H1 (cell line): ENCODE results near the gene SEPTIN2. TPM values are rescaled to one million over a fixed set of nuclear protein-coding genes. Genes with fewer than 3 reads are reported as not detected.

Source experiments
- CTCF ChIA-PET: fragments of 300-600 bp; sonication (Branson Sonifier 250); formaldehyde crosslinking; loops from one replicate; lab custom pipeline; 2021; ENCODE audit not compliant: partially characterized antibody; lab: Charles Lee
- POLR2A ChIA-PET: fragments of 300-600 bp; sonication (Branson Sonifier 250); formaldehyde crosslinking; loops from one replicate; lab custom pipeline; 2021; ENCODE audit warnings: inconsistent platforms; ENCODE audit not compliant: partially characterized antibody; lab: Charles Lee
- DNase-seq, 2 experiments: peaks; one replicate each; pipeline versions ENCODE4 v3.0.0 to v3.0.0-alpha.2; 2010 to 2022; ENCODE audit warnings: low spot score in 2 of 2, low read depth in 1 of 2, mixed read lengths in 1 of 2
- FAIRE-seq: peaks from 2 replicates; lab custom pipeline; 2011; peaks lifted over from hg19 to GRCh38; lab: Jason Lieb, UNC
- H2AFZ ChIP-seq: 2 replicates; pipeline ENCODE4 v1.8.1; 2012; ENCODE audit warnings: low read length, inconsistent platforms
- H2AK5ac ChIP-seq: 2 replicates; pipeline ENCODE4 v1.6.1; 2013; ENCODE audit warnings: low read depth, low read length
- H2BK120ac ChIP-seq: replicated peaks from 2 replicates; pipeline ENCODE3; 2013; ENCODE audit warnings: low read depth, low read length, inconsistent platforms
- H2BK12ac ChIP-seq: 2 replicates; pipeline ENCODE4 v1.6.1; 2013; ENCODE audit warnings: low read depth, low read length
- H2BK15ac ChIP-seq: 2 replicates; pipeline ENCODE4 v1.6.1; 2013; ENCODE audit warnings: low read length
- H2BK20ac ChIP-seq: 2 replicates; pipeline ENCODE4 v1.6.1; 2013; ENCODE audit warnings: low read length
- H2BK5ac ChIP-seq: 2 replicates; pipeline ENCODE4 v1.6.1; 2013; ENCODE audit warnings: low read depth, low read length
- H3K14ac ChIP-seq: 2 replicates; pipeline ENCODE4 v1.6.1; 2013; ENCODE audit warnings: inconsistent platforms; ENCODE audit not compliant: insufficient read length
- H3K18ac ChIP-seq: 2 replicates; pipeline ENCODE4 v1.6.1; 2013; ENCODE audit warnings: low read length; ENCODE audit errors: extremely low read depth
- H3K23ac ChIP-seq: 2 replicates; pipeline ENCODE4 v1.6.1; 2013; ENCODE audit warnings: inconsistent platforms; ENCODE audit not compliant: insufficient read length
- H3K23me2 ChIP-seq: 2 replicates; pipeline ENCODE4 v1.6.1; 2013; ENCODE audit warnings: low read depth, low read length
- H3K27ac ChIP-seq: 2 replicates; pipeline ENCODE4 v1.6.1; 2011; ENCODE audit warnings: low read depth, low read length, inconsistent platforms
- H3K27me3 ChIP-seq, 4 experiments: replicated peaks in 1 of 4; 1 replicate in 1 of 4; 2 replicates in 3 of 4; pipeline versions ENCODE4 v1.6.1 to v1.8.1; 2011 to 2013; ENCODE audit warnings: low read length in 3 of 4, mild to moderate bottlenecking in 3 of 4, inconsistent platforms in 2 of 4, mixed read lengths in 2 of 4, moderate library complexity in 1 of 4; ENCODE audit not compliant: control insufficient read depth in 3 of 4, insufficient read depth in 3 of 4; ENCODE audit errors: extremely low read depth in 1 of 4
- H3K36me3 ChIP-seq, 4 experiments: 2 replicates each; pipeline versions ENCODE4 v1.6.1 to v1.8.1; 2011 to 2013; ENCODE audit warnings: mild to moderate bottlenecking in 4 of 4, low read length in 3 of 4, moderate library complexity in 2 of 4, control low read depth in 1 of 4, inconsistent platforms in 1 of 4; ENCODE audit not compliant: insufficient read depth in 4 of 4, control insufficient read depth in 2 of 4
- H3K4ac ChIP-seq: replicated peaks from 2 replicates; pipeline ENCODE3; 2013; ENCODE audit warnings: low read length, low read depth, mixed read lengths, inconsistent platforms; ENCODE audit not compliant: insufficient read length
- H3K4me1 ChIP-seq, 4 experiments: replicated peaks in 1 of 4; 1 replicate in 1 of 4; 2 replicates in 3 of 4; pipeline versions ENCODE4 v1.6.1 to v1.8.1; 2011 to 2013; ENCODE audit warnings: low read length in 3 of 4, inconsistent platforms in 2 of 4, mixed read lengths in 1 of 4; ENCODE audit not compliant: insufficient read depth in 4 of 4, control insufficient read depth in 3 of 4
- H3K4me2 ChIP-seq, 2 experiments: 2 replicates each; pipeline versions ENCODE4 v1.6.1 to v1.8.1; 2011 to 2013; ENCODE audit warnings: low read depth in 2 of 2, low read length in 2 of 2, control low read depth in 1 of 2, inconsistent platforms in 1 of 2, mild to moderate bottlenecking in 1 of 2; ENCODE audit not compliant: insufficient read depth in 1 of 2
- H3K4me3 ChIP-seq, 4 experiments: fragments of 200-600, 300-600 bp in 1 of 4; sonication (generic), shearing (Covaris generic), sonication (Bioruptor Twin) in 1 of 4; 2 replicates each; pipeline versions ENCODE4 v1.5.1 to v1.8.1; 2011 to 2016; ENCODE audit warnings: low read length in 4 of 4, low read depth in 3 of 4, control low read depth in 2 of 4, inconsistent platforms in 2 of 4, mild to moderate bottlenecking in 2 of 4, mixed read lengths in 1 of 4, moderate library complexity in 1 of 4; ENCODE audit not compliant: insufficient read depth in 2 of 4; ENCODE audit errors: extremely low read depth in 1 of 4
- H3K56ac ChIP-seq: replicated peaks from 2 replicates; pipeline ENCODE3; 2013; ENCODE audit warnings: low read depth, mild to moderate bottlenecking, mixed read lengths, low read length, inconsistent platforms; ENCODE audit not compliant: insufficient read length
- H3K79me1 ChIP-seq: 2 replicates; pipeline ENCODE4 v1.6.1; 2013; ENCODE audit warnings: low read depth, low read length, control low read depth
- H3K79me2 ChIP-seq, 2 experiments: 2 replicates each; pipeline versions ENCODE4 v1.6.1 to v1.8.1; 2012 to 2013; ENCODE audit warnings: low read length in 2 of 2, mild to moderate bottlenecking in 2 of 2, inconsistent platforms in 1 of 2; ENCODE audit not compliant: insufficient read depth in 2 of 2, control insufficient read depth in 1 of 2
- H3K9ac ChIP-seq, 4 experiments: replicated peaks in 1 of 4; 1 replicate in 1 of 4; 2 replicates in 3 of 4; pipeline versions ENCODE4 v1.6.1 to v1.8.1; 2011 to 2013; ENCODE audit warnings: low read depth in 3 of 4, low read length in 3 of 4, control low read depth in 2 of 4, mild to moderate bottlenecking in 2 of 4, moderate library complexity in 2 of 4, inconsistent platforms in 1 of 4; ENCODE audit errors: extremely low read depth in 1 of 4
- H3K9me3 ChIP-seq, 2 experiments: 2 replicates each; pipeline versions ENCODE4 v1.6.1 to v1.8.1; 2012 to 2013; ENCODE audit warnings: mild to moderate bottlenecking in 2 of 2, moderate library complexity in 2 of 2, control low read depth in 1 of 2, inconsistent platforms in 1 of 2, low read depth in 1 of 2, low read length in 1 of 2, mixed read lengths in 1 of 2; ENCODE audit not compliant: insufficient read depth in 2 of 2
- H4K20me1 ChIP-seq, 2 experiments: replicated peaks in 1 of 2; 2 replicates each; pipeline versions ENCODE3 to v1.8.1; 2011 to 2013; ENCODE audit warnings: inconsistent platforms in 2 of 2, low read length in 2 of 2, mild to moderate bottlenecking in 1 of 2; ENCODE audit not compliant: insufficient read depth in 2 of 2, control insufficient read depth in 1 of 2
- H4K5ac ChIP-seq: 2 replicates; pipeline ENCODE4 v1.6.1; 2013; ENCODE audit warnings: low read length, low read depth, mixed read lengths, inconsistent platforms; ENCODE audit not compliant: insufficient read length
- H4K8ac ChIP-seq: 2 replicates; pipeline ENCODE4 v1.8.0; 2013; ENCODE audit warnings: mild to moderate bottlenecking, moderate library complexity, low read length, inconsistent platforms; ENCODE audit not compliant: insufficient read depth; ENCODE audit errors: extremely low read depth
- H4K91ac ChIP-seq: replicated peaks from 2 replicates; pipeline ENCODE3; 2013; ENCODE audit warnings: low read length, mixed read lengths, inconsistent platforms; ENCODE audit not compliant: insufficient read length
- JUN ChIP-seq: IDR thresholded peaks from 2 replicates; pipeline ENCODE4 v1.6.1; 2011; ENCODE audit warnings: low read depth, mild to moderate bottlenecking, improper control_type of control experiment, low read length
- RAD21 ChIP-seq, 2 experiments: IDR thresholded peaks in 1 of 2; conservative IDR thresholded peaks in 1 of 2; 2 replicates each; pipeline ENCODE4 v1.6.1; 2011; ENCODE audit warnings: low read depth in 2 of 2, low read length in 2 of 2, improper control_type of control experiment in 1 of 2, inconsistent platforms in 1 of 2, mild to moderate bottlenecking in 1 of 2, moderate library complexity in 1 of 2
- TEAD4 ChIP-seq: IDR thresholded peaks from 2 replicates; pipeline ENCODE4 v1.6.1; 2012; ENCODE audit warnings: low read depth, low read length, inconsistent platforms, mixed read lengths
- ZNF274 ChIP-seq: IDR thresholded peaks from 2 replicates; pipeline ENCODE4 v1.7.0; 2012; ENCODE audit warnings: low read length, borderline replicate concordance; ENCODE audit errors: extremely low read depth
- WGBS, 2 experiments: shearing (Covaris generic) in 1 of 2; methylation state at CpG; one replicate each; pipeline versions ENCODE4 v1.1.6 to v1.1.7; 2013 to 2015; ENCODE audit warnings: low lambda C conversion rate in 2 of 2, mixed read lengths in 2 of 2, inconsistent platforms in 1 of 2, low coverage in 1 of 2, missing lambda C conversion rate in 1 of 2; ENCODE audit not compliant: insufficient replicate concordance in 2 of 2, insufficient coverage in 1 of 2, insufficient read length in 1 of 2; ENCODE audit errors: extremely low coverage in 1 of 2, missing lambda C conversion rate in 1 of 2; 5-methylcytosine and 5-hydroxymethylcytosine counted together
- polyA plus RNA-seq, 7 experiments: library from polyadenylated mRNA; depleted of rRNA in 3 of 7; stranded (reverse) in 5 of 7; unstranded in 2 of 7; fragments of >200 nt in 5 of 7; fragments of 200-250 nt in 2 of 7; gene quantifications; 1 replicate in 5 of 7; 2 replicates in 1 of 7; 4 replicates in 1 of 7; pipeline versions ENCODE4 v1.2.1 to v1.2.3, GENCODE V29; 2011 to 2013; ENCODE audit warnings: missing spikeins in 2 of 7, mixed read lengths in 2 of 7
- total RNA-seq: library from RNA; stranded (reverse); fragmentation: NEBNext Ultra II Directional; extraction: Animal tissue kit (Norgen Biotek cat#: 25700); gene quantifications from 2 replicates; pipeline ENCODE4 v1.2.1, GENCODE V29; 2021
- TF ChIP-seq, protein P1 (sequence below), 3 experiments: IDR thresholded peaks; 1 replicate in 2 of 3; 2 replicates in 1 of 3; pipeline versions ENCODE4 v1.5.1 to v1.6.1; 2011; ENCODE audit warnings: low read length in 3 of 3, mild to moderate bottlenecking in 3 of 3, inconsistent platforms in 2 of 3, low read depth in 1 of 3, moderate library complexity in 1 of 3; ENCODE audit not compliant: insufficient read depth in 1 of 3; ENCODE audit errors: control extremely low read depth in 1 of 3

Gene SEPTIN2
- total and polyA plus RNA-seq, 2 of the 8 experiments (the other 6 are each of a cell fraction or from before 2014, with no cell fraction given): 392 to 650 TPM

- 74% methylated on average over 6 of the region's 6 CpGs; no CpG with 5 or more reads in 1 of the 2 experiments for WGBS, 2 experiments
Observed at GRCh38 chr2:241391892-241392665, 76.4 kb downstream of the SEPTIN2 start.

More at GRCh38 chr2:241391892-241392665, 76.4 kb downstream of the SEPTIN2 start:
- Histone ChIP-seq H2BK5ac (no peak overlapping the region), H3K36me3 (no peaks in the 10 kb centered on the region; a peak in 2 of 8 replicates), H4K20me1 (peaks cover 0 to 2% of the 10 kb centered on the region in 2 experiments), H2BK12ac (no peak overlapping the region), H3K4ac (no peak overlapping the region), H3K4me1 (no peaks in the 10 kb centered on the region), H2BK15ac (no peak overlapping the region), H2BK20ac (no peak overlapping the region), H3K23me2 (no peaks in the 10 kb centered on the region), H4K8ac (no peak overlapping the region), H3K23ac (no peak overlapping the region), H3K79me2 (no peaks in the 10 kb centered on the region), H3K9ac (no peak overlapping the region), H3K4me3 (no peak overlapping the region), H4K5ac (no peak overlapping the region), H3K79me1 (no peaks in the 10 kb centered on the region; the same call in 1 of the 2 replicates), H3K14ac (no peak overlapping the region), H2AK5ac (no peak overlapping the region), H3K4me2 (no peak overlapping the region), H2BK120ac (no peak overlapping the region), H3K27me3 (no peaks in the 10 kb centered on the region), H3K9me3 (no peaks in the 10 kb centered on the region), H3K18ac (no peak overlapping the region), H3K27ac (no peak overlapping the region), H3K56ac (no peak overlapping the region), H4K91ac (no peak overlapping the region), H2AFZ (no peak overlapping the region)
- DNase-seq (peak in 1 of 2 experiments; percentile 56), FAIRE-seq (no peak)
- TF ChIP-seq JUN: no peak
- TF ChIP-seq TEAD4: 0 out of 2 replicates have a peak, but pooled peaks have one; percentile 36
- no peak for TF ChIP-seq ZNF274
- TF ChIP-seq RAD21 (IDR thresholded peaks at IDR 0.05 in 1 of 2, conservative IDR thresholded peaks at IDR 0.05 in 1 of 2; ENCODE audit: low read depth in 2 of 2, low read length in 2 of 2): peak; percentile 64 to 71
- TF ChIP-seq, protein P1, sequence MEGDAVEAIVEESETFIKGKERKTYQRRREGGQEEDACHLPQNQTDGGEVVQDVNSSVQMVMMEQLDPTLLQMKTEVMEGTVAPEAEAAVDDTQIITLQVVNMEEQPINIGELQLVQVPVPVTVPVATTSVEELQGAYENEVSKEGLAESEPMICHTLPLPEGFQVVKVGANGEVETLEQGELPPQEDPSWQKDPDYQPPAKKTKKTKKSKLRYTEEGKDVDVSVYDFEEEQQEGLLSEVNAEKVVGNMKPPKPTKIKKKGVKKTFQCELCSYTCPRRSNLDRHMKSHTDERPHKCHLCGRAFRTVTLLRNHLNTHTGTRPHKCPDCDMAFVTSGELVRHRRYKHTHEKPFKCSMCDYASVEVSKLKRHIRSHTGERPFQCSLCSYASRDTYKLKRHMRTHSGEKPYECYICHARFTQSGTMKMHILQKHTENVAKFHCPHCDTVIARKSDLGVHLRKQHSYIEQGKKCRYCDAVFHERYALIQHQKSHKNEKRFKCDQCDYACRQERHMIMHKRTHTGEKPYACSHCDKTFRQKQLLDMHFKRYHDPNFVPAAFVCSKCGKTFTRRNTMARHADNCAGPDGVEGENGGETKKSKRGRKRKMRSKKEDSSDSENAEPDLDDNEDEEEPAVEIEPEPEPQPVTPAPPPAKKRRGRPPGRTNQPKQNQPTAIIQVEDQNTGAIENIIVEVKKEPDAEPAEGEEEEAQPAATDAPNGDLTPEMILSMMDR (IDR thresholded peaks at IDR 0.05; ENCODE audit: control extremely low read depth in 1 of 3, insufficient read depth in 1 of 3, low read depth in 1 of 3, low read length in 3 of 3): peak; percentile 9 to 63 (median 45)
- ChIA-PET POLR2A (interaction anchor here (1.2 to 1.3 kb wide), 2 partner anchors 34 to 90 kb away, joined by 3 read pairs; no protein-coding TSS in a partner anchor), CTCF (interaction anchor here (0.6 to 2.8 kb wide), 28 partner anchors 9 to 254 kb away, joined by 3 to 20 read pairs (median 4); no protein-coding TSS in a partner anchor)
